Activated CD4-positive, alpha-beta T cell treated with anti-CD3 and anti-CD28 coated beads for 1 hour (primary cell): Measurements from ENCODE around the gene MFSD2A.
"Not testable (repeated sequence)": the region's sequence is repeated elsewhere in the genome, so short reads cannot be mapped to it uniquely, and the experiment has no call there.

Experiments used
- DNase-seq: peaks from one replicate; pipeline ENCODE4 v3.0.0-alpha.2; 2020

The MFSD2A gene

DNA sequence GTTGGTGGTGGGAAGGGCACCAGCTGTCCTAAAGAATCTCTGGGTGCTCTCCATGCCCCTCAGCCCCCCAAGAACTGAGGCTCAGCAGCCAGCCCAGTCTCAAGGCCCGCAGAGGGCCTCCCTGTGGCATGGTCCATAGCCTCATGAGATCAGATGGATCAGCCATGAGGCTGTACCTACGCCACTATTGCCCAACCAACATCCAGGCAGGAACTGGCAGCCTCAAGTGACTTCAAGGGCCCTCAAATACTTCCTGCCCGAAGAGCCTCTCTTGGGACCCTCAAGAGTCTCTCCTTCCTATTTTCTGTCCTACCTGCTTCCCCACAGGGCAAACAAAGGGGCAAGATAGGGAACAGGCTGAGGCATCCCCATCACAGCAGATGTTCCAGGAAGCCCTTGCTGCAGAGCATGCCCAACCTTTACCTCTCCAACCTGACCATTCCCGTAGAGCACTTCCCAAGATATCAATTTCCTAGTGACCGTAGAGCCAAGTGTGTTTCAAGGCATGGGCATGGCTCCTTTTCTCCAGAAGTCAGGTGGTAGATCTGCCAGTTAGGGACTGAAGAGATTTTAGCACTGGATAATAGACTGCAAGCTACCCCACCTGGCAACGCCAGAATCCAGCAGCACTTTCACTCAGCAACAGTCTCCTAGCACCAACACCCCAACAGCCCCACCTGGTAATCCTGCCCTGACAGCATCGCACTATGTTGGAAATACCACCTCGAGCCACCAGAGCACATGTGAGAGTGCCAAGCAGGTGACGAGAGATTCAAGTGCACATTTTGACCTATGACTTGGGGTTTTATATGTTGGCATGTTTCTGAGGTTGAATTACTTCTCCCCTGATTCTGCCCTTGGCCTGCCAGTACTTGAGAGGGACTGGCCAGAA lies 13.7 kb upstream of the MFSD2A start:
- DNase-seq, result no peak

DNA sequence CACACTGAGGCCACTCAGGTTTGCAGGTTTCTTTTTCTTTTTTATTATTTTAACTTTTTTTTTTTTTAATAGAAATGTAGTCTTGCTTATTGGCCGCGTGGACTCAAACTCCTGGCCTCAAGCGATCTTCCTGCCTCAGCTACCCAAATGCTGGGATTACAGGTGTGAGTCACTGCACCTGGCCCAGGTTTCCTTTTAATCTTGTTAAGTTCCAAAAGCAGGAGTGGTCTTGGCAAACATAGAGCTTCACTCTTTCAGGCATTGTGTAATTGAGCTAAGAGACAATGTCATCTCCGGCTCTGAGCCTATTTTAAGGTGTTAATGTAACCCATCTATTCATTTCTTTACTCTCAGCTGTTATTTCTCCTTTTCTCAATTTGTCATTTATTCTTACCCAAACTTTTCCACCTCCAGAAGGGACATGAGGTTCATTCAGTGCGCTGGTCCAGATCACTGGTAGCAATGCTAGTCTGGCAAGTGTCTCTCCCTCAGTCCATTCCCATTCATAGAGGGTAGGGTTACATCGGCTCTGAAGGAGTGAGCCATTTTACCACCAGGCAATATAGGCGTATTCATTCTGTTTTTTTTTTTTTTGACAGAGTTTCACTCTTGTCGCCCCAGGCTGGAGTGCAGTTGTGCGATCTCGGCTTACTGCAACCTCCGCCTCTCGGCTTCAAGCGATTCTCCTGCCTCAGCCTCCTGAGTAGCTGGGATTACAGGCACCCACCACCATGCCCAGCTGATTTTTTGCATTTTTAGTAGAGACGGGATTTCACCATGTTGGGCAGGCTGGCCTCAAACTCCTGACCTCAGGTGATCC lies 11.3 kb upstream of the MFSD2A start:
- DNase-seq, result no peak

DNA sequence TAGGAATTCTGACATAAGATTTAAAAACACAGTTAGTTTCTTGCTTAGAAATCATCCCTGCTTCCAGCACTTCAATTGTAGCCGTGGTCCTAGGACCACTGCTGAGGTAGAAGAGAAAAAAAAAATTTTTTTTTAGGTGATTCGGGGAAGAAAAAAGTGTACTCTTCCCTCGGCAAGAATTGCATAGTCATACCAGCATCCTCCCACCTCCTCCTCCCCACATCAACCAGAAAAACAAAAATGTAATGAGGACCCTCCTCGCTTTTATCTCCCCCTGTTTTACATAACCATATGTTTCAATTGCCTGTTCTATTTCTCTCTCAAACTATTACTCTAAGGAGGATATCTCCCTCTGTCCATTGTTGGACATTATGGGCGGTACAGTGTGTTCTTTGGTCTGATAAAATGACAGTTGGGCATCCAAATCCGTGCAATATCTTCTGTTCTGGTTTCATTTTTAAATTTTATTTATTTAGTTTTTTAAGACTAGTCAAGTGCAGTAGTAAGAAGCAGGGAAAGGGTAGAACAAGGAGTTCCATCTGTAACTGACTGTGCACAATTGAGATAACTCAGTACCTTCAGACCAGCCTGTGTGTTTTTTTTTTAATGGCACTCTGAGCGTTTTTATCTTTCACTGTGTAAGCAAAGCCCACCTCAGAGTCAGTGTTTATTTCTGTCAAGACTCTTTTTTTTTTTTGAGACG lies 10.4 kb upstream of the MFSD2A start:
- DNase-seq, result no peak

DNA sequence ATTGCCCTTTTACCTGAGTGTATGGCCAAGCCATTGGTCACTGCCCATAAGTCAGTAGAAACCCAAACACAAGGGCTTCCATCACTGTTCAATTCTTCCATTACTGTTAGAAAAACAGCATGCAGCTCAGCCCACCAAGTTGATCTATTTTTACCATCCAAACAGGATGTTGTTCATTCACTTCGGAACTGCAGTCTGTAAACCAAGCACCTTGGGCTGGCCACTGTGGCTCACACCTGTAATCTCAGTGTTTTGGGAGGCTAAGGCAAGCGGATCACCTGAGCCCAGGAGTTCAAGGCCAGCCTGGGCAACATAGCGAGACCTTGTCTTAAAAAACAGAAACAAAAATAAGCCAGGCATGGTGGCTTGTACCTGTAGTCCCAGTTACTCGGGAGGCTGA lies 8.7 kb upstream of the MFSD2A start:
- no peak for DNase-seq

DNA sequence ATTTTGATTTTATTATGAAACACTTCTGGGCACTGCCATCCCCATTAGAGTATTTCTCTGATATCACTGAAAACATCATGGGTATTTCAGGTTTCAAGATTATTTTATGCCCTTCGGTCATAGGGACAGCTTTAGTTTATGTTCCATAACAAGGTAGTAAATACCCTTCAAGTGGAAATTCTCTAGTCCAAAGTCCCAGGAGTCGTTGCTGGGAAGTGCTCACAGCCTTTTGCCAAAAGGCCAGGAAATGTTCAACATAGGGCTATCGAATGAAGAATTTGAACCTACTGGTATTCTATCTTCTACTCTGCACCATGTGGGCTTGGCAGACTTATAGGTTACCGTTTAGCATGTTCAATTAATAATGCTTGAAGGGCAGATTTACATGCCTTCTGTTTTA lies 7.7 kb upstream of the MFSD2A start:
- DNase-seq, result no peak

DNA sequence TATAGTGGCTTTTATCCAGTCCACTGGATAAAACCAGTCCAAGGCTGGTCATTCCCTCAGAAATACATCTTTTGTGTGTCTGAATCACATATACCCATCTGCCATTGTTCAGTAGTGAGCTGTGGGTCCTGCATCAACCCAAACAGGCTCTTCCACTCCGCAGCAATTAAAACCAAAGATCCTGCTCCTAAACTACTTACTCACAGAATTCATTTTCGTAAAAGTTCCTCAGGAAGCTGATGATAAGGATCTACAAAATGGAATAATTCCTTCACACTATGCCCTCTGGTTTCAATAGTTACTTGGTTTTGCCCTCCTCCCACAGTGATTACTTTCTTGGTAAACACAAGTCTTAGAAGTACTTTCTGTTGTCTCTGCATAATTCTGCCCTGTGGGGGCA lies 5.1 kb upstream of the MFSD2A start:
- no peak for DNase-seq

DNA sequence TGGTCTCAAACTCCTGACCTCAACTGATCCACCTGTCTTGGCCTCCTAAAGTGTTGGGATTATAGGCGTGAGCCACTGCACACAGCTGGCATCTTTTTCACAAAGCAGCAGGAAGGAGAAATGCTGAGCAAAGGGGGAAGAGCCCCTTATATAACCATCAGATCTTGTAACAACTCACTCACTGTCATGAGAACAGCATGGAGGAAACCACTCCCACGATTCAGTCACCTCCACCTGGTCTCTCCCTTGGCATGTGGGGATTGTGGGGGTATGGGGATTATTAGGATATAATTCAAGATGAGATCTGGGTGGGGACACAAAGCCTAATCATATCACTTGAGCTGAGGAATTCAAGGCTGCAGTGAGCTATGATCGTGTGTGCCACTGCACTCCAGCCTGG lies 3.0 kb upstream of the MFSD2A start:
- no peak for DNase-seq

DNA sequence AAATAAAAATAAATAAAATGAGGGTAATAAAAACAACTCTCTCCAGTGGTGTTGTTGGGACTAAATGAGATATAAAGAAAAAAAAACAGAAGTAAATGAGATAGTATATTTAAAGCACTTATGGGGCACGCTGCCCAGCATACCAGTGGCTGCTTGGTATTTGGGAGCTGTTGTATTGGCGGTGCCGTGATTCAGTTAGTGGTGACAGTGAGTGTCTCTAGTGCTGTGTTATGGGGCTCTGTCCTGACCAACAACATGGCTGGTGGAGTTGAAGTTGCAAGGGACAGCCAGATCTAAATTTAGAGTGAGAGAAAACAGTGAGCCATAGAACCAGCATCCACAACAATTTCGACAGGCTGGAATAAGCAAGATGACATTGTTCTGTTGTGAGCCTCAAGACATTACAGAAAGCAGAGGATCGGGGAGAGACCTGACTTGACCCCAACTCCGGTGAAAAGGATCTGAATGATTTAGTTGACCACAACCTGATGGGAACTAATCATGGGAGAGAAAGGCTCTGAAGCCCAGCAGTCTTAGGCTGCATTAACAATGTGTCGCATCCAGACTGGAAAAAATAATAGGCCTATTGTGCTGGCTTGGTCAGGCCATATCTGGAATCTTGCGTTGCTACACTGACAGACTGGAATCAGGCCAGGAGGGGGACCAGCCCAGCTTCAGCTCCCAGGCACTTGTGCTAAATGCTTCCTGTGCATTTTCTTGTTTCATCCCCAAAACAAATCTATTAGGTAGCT lies 2.4 kb upstream of the MFSD2A start:
- DNase-seq, result no peak

DNA sequence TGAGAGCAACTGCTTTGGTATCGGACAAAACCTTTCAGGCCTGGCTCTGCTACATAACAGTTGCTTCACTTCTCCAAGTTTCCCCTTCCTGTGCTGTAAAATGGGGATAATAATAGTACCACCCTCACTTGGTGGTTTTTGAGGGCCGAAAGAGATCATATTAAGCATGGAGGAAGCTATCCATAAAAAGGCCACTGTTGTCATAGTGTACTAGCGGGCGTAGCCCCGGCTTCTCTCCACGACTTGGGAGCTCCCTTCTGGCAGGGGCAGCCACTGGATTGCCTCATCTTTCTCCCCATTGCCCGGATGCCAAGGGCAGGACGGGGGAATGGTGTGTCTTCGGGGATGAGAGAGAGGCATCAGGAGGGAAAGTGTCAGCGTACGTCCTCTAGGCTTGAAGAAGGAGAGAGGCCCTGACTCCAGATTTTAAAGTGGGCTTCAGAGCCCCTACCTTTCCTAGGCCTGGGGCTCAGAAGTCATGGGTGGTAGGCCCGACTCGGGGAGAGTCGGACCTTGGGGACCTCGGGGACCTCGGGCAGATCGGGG lies 548 bp upstream of the MFSD2A start:
- DNase-seq, result no peak

DNA sequence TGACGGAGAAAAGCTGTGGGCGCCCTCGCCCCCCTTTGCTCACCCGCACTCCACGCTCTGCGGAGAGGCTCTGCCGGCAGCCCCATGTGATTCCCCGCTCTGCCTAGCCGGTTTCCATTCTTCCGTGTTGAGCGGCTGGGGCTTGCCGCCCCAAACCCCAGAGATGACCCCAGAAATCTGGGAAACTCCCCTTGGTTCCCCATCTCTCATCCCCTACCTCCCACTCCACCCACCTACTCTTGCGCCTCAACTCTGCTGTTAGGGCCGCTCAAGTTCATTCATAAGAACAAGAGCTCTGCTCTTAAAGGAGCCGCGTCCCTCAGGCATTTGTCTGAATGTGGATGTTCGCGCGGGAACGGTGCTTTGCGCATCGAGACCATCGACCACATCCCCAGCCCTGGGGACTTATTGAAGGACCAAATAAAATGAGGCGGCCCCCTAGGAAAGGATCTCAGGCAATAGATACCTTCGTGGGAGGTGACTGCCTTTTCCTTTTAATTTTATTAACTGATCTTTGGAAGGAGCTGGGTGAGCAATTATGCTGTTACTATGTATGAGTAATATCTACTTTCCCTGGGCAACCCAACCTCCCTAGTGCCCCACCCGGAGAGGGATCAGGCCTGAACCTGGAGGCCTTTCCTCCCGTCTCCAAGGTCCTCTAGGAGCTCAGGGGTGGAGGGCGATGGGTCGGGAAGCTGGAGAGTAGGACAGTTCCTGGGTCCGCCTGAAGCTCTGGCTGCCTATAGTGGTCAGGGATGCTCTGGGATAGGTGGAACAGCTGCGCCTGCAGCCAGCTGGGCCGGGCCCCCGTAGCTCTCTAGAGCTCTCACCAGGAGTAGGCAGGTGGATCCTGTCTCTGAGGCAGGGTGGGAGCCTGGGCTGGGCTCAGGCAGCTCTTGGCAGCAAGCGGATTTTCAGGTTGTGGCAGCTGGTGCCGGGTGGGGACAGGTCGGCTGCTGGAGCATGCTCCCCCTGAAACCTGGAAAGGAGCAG lies 898 bp downstream of the MFSD2A start:
- DNase-seq, result peak; percentile 8

DNA sequence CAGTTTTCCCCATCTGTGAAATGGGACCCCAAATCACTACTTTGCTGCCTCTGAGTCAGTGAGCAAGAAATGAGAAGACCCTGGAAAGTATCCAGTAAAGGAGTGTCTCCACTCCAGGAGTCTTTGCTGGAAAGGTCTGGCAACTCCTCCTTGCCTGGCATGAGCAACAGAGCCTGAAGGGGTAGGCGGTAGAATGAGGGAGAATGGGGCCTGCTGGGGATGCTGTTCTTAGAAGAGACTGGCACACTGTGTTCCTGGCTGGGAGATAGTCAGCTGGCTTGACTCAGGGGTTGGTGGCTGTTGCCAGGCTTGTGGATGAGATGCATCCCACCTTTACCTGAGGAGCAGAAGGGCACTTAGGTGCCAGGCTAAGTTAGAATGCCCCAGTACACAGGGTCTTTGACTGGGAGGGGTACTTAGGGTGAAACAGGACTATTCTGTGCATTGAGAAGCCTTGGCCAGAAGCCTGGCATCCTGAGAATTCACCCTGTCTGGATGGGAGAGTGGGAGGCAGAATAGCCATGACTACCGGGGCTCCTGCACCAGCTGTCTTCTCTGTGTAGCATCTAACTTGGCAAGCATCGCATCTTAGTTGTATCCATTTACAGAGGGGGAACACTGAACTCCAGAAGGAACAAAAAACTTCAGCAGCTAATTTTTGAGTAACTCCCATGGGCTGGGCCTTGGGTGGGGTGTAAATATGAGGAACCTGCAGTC lies 2.5 kb downstream of the MFSD2A start:
- DNase-seq, result no peak

DNA sequence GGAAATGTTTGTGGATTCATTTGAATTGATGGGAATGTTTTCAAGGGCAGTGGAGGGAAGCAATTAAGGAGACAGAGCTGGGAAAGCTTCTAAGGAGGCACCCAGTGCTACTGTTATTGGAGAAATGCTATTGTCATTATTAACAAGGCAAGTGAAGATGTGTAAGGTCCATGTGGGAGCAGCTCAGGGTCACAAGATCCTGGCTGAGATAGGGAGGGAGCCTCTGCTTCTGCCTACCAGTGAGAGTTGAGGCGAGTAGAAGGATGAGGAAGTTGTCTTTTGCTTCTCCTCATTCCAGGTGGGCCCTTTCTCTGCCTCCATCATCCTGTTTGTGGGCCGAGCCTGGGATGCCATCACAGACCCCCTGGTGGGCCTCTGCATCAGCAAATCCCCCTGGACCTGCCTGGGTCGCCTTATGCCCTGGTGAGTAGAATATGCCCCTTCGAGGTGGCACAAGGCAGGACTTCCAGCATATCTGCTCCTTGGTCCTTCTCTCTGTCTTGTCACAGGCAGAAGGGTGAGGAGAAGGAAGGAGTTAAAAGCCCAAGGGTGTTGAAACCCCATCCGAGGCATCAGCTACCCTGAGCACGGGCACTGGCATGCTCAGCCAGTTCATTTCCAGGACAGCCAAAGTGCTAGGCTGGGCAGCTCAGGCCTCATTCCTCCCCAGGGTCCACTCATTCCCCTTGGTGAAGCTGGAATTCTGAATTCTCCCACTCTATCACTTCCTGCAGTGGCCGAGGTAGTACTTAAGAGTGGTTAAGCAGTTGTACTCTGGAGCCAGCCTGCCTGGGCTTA lies 3.7 kb downstream of the MFSD2A start:
- DNase-seq, result no peak

DNA sequence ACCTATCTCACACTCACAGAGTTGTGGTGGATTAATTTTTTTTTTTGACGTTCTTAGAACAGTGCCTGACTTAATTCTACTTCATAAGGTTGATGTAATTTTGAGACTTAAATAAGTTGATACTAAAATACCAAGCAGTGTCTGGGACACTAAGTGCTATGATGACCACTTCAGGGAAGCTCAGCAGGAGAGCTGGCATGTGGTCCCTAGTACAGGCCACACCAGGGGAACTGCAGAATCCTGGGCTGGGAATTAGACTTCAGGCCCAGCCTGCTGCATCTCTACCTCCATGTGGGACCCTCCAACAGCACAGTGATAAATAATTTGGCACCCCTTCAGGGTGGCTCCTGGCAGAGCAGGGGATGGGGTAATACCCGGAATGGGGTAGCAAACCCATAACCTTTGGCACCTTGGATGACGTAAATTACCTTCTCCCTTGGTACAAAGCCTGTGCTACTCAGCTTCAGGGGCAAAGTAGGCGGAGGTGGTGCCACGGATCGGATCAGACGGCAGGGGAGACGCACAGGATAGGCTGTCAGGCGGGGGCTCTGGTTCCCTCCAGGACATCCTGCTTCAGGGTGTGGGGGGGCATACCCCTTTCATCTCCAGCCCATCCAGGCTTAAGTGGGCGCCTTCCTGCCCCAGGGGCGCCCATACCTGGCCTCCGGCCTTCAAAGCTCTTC lies 4.8 kb downstream of the MFSD2A start:
- no peak for DNase-seq

DNA sequence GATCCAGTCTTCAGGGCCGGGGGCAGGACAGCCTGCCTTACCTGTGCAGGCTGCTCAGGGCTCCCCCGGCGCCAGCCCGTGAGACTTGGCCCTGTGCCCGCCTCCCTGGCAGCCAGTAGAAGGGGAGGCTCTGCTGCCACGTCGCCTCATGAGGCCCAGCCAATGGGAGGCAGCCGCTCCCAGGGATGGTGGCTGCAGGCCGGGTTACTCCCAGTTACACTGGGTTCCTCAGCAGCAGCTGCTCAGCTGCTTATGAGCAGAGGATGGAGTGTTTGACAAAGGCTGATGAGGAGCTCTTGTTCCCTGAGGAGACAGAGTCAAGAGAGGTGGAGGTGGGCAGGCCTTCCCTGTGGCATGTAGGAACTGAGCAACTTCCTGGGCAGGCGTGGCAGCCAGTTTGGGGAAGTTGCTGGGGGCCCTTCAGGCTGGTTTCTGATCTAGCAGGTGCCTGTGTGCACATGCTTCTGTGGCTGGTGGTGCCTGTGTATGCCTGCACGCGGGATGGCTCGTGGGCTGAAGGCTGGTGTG lies 5.5 kb downstream of the MFSD2A start:
- no peak for DNase-seq

DNA sequence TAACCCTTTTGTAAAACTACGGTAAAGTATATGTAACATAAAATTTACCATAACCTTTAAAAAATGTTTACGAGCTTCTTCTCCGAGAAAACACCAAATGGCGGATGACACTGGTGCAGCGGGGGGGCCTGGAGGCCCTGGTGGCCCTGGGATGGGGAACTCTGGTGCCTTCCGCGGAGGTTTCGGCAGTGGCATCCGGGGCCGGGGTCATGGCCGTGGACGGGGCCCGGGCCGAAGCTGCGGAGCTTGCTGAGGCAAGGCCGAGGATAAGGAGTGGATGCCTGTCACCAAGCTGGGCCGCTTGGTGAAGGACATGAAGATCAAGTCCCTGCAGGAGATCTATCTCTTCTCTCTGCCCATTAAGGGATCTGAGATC lies 7.5 kb downstream of the MFSD2A start:
- no peak for DNase-seq

DNA sequence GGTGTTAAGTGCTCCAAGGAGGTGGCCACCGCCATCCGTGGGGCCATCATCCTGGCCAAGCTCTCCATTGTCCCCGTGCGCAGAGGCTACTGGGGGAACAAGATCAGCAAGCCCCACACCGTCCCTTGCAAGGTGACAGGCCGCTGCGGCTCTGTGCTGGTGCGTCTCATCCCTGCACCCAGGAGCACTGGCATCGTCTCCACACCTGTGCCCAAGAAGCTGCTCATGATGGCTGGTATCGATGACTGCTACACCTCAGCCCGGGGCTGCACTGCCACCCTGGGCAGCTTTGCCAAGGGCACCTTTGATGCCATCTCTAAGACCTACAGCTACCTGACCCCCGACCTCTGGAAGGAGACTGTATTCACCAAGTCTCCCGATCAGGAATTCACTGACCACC lies 8.0 kb downstream of the MFSD2A start:
- not testable (repeated sequence) for DNase-seq

DNA sequence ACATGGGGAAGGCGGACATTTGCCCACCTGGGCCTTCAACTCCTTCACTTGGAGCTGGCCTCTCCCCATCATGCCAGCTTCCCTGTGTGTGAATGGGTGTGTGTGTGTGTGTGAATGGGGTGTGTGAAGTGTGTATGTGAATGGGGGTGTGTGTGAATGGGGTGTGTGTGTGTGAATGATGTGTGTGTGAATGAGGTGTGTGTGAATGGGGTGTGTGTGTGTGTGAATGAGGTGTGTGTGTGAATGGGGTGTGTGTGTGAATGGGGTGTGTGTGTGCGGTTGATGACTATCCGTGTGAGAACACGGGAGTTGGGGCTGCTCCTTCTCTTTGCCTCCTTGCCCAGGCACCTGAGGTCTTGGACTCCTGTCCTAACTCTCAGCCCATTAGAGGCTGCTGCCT lies 9.6 kb downstream of the MFSD2A start:
- no peak for DNase-seq

DNA sequence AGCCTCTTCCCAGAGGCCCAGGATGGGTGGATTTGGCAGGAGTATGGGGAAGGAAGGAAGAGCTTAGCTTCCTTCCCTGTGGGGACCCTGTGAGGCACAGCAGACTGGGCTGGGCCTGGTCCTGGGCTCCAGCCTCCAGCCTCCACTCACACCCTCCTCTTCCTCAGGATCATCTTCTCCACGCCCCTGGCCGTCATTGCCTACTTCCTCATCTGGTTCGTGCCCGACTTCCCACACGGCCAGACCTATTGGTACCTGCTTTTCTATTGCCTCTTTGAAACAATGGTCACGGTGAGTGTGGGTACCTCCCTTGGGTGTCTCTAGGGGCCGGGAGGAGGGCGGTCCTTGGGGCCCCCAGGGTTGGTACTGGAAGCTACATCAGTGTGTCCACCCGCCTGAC lies 10.1 kb downstream of the MFSD2A start:
- DNase-seq, result no peak

DNA sequence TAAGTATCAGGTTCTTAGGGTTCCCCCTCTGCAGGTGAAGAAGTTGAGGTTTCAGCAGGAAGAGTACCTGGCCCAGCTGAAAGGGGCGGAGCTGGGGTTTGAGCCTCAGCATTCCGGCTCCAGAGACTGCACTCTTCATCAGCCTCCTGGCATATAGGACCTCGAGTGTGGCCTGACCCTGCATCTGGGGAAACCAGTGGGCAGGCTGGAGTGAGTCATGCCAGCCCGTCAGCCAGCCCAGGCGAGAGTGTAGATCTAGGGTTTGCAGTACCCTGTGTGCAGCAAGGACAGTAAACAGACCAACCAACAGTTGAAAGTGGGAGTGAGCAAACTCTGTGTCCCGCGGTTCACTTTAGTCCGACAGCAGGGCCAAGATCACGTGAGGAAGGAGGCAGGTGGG lies 14.1 kb downstream of the MFSD2A start:
- no peak for DNase-seq
